Measurements from ENCODE around the gene LMF1. TPM values are rescaled to one million over a fixed set of nuclear protein-coding genes. Genes with fewer than 3 reads are reported as not detected.

The LMF1 gene
- total and polyA plus RNA-seq, 2 of the 4 experiments (the other 2 are of a cell fraction) = 7.7 to 13.1 TPM

DNA sequence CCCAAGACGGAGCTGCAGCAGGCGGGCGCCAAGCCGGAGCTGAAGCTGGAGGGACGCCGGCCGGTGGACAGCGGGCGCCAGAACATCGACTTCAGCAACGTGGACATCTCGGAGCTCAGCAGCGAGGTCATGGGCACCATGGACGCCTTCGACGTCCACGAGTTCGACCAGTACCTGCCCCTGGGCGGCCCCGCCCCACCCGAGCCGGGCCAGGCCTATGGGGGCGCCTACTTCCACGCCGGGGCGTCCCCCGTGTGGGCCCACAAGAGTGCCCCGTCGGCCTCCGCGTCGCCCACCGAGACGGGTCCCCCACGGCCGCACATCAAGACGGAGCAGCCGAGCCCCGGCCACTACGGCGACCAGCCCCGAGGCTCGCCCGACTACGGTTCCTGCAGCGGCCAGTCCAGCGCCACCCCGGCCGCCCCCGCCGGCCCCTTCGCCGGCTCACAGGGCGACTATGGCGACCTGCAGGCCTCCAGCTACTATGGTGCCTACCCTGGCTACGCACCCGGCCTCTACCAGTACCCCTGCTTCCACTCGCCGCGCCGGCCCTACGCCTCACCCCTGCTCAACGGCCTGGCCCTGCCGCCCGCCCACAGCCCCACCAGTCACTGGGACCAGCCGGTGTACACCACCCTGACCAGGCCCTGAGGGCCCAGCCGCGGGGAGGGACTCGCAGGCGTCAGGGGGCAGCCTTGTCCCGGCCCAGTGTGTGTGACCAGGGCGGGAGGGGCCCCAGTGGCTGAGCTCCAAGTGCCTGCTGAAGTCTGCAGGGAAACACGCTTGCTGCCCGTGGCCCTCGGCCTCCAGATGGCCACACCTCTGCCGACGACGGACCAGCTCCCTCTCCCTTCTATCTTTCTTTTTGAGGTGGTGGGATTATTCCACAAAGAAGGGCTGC is 14.2 kb upstream of the LMF1 start:
- Histone ChIP-seq H2BK20ac (ENCODE audit: low read depth, low read length) (no peak overlapping the region), H2AK5ac (ENCODE audit: low read depth, low read length) (no peak overlapping the region), H4K8ac (ENCODE audit: low read depth in 2 of 2, low read length in 2 of 2) (no peak overlapping the region), H4K5ac (ENCODE audit: low read depth, low read length) (no peak overlapping the region), H3K9ac (ENCODE audit: low read depth, low read length) (no peak overlapping the region), H3K4ac (ENCODE audit: low read depth, low read length) (no peak overlapping the region), H3K4me3 (ENCODE audit: insufficient read depth, low read depth, low read length) (no peak overlapping the region), H3K27me3 (ENCODE audit: control insufficient read depth, insufficient read depth, low read length) (peaks cover 86% of the 10 kb centered on the region), H3K9me3 (ENCODE audit: control insufficient read depth, insufficient read depth, low read length) (no peaks in the 10 kb centered on the region), H2BK120ac (ENCODE audit: low read depth, low read length) (no peak overlapping the region), H3K36me3 (ENCODE audit: control insufficient read depth, insufficient read depth, low read length) (no peaks in the 10 kb centered on the region), H2BK15ac (ENCODE audit: low read depth, low read length) (no peak overlapping the region), H3K4me2 (ENCODE audit: low read depth, low read length) (no peak overlapping the region), H3K9me1 (ENCODE audit: insufficient read depth, low read length) (no peaks in the 10 kb centered on the region), H2AK9ac (replicated peaks; ENCODE audit: low read depth, low read length, poor library complexity) (no peak overlapping the region), H3K14ac (replicated peaks; ENCODE audit: low read depth, low read length) (no peak overlapping the region), H3K23ac (ENCODE audit: low read depth, low read length) (no peak overlapping the region), H3K79me1 (ENCODE audit: low read depth in 1 of 2, low read length in 2 of 2) (no peaks in the 10 kb centered on the region), H3K27ac (ENCODE audit: insufficient read depth, low read length) (no peak overlapping the region), H3K18ac (ENCODE audit: low read depth, low read length) (no peak overlapping the region), H2AFZ (replicated peaks; ENCODE audit: low read length, poor library complexity) (no peak overlapping the region), H4K20me1 (ENCODE audit: insufficient read depth, low read length) (no peaks in the 10 kb centered on the region), H3K4me1 (ENCODE audit: control insufficient read depth, insufficient read depth, low read length) (no peaks in the 10 kb centered on the region), H2BK5ac (ENCODE audit: low read depth, low read length, poor library complexity, severe bottlenecking) (no peak overlapping the region), H4K91ac (ENCODE audit: insufficient read depth, low read depth, low read length) (no peak overlapping the region), H3K56ac (ENCODE audit: extremely low read depth, insufficient read depth, low read length) (no peak overlapping the region)
- intact Hi-C loops (cut with micrococcal nuclease) = loop anchor here (5.0 kb wide), 1 partner anchor 273 kb away; no protein-coding TSS in a partner anchor
- WGBS, 2 experiments (ENCODE audit: extremely low coverage in 2 of 2, insufficient read length in 1 of 2) = 92% methylated on average over 53 of the region's 78 CpGs; no CpG with 5 or more reads in 1 of the 2 experiments
- no TSS peak for BruUV-seq (replicated peaks)
- in situ Hi-C loops (cut with MboI; ENCODE audit: low sequenced_read_pairs) = no loop called here
- TF ChIP-seq CEBPB (IDR thresholded peaks at IDR 0.05; ENCODE audit: low read depth, low read length) = no peak
- no peak for TF ChIP-seq RFX5 (IDR thresholded peaks at IDR 0.05; ENCODE audit: low read depth, low read length)
- TF ChIP-seq NFE2L2 (IDR thresholded peaks at IDR 0.05; ENCODE audit: low read depth, low read length) = no peak
- TF ChIP-seq MAFK (IDR thresholded peaks at IDR 0.05; ENCODE audit: low read depth, low read length) = no peak
- TF ChIP-seq, protein P1, sequence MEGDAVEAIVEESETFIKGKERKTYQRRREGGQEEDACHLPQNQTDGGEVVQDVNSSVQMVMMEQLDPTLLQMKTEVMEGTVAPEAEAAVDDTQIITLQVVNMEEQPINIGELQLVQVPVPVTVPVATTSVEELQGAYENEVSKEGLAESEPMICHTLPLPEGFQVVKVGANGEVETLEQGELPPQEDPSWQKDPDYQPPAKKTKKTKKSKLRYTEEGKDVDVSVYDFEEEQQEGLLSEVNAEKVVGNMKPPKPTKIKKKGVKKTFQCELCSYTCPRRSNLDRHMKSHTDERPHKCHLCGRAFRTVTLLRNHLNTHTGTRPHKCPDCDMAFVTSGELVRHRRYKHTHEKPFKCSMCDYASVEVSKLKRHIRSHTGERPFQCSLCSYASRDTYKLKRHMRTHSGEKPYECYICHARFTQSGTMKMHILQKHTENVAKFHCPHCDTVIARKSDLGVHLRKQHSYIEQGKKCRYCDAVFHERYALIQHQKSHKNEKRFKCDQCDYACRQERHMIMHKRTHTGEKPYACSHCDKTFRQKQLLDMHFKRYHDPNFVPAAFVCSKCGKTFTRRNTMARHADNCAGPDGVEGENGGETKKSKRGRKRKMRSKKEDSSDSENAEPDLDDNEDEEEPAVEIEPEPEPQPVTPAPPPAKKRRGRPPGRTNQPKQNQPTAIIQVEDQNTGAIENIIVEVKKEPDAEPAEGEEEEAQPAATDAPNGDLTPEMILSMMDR (conservative IDR thresholded peaks at IDR 0.05; ENCODE audit: low read depth, low read length) = no peak
- no peak for TF ChIP-seq BHLHE40 (IDR thresholded peaks at IDR 0.05; ENCODE audit: low read depth, low read length)
- no peak for DNase-seq
- no peak for ATAC-seq (ENCODE audit: low read depth)
- ChIA-PET POLR2A (ENCODE audit: unreplicated experiment) (interaction anchor here (0.7 kb wide), 1 partner anchor 122 kb away, joined by 8 read pairs; no protein-coding TSS in a partner anchor), CTCF (no interaction called here)
- dilution Hi-C loops (cut with HindIII; ENCODE audit: low sequenced_read_pairs, unreplicated experiment) = no loop called here
